ENCODE data around the gene KCNG2.
"Not testable (repeated sequence)": the region's sequence is repeated elsewhere in the genome, so short reads cannot be mapped to it uniquely, and the experiment has no call there.

Gene KCNG2

DNA sequence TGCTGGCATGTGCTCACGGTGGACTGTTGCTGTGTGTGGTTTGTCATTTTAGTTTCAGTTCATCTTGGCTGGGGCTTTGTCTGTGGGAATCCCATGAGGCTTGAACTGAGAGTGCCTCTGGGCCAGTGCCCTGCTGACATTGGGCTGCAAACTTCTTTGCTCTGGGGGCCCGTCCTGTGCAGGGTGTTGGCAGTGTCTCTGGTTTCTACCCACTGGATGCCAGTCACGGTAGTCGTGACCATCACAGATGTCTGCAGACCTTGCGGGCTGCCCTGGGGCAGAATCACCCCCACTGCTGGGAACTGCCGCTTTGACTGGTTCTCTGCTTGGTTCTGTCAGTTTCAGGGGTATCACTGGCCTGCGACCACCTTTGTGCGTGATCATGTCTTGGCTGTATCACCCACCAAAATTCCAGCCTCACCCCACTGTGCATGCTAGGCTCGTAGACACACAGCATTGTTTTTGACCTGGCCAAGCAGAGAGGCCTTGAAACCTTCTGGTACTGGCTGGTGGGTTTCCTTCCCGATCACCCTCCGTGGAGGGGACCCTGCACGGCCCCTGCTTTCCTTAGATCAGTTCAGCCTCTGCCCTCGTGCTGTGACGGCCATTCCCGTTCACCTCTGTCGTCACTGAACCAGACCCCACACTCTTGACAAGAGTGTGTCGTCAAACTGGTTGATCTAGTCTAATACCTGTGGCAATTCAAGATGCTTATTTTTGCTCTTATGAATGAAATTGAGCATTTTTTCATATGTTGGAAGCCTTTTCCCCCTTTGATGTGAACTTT lies 57.6 kb downstream of the KCNG2 start:
- no peak for DNase-seq

DNA sequence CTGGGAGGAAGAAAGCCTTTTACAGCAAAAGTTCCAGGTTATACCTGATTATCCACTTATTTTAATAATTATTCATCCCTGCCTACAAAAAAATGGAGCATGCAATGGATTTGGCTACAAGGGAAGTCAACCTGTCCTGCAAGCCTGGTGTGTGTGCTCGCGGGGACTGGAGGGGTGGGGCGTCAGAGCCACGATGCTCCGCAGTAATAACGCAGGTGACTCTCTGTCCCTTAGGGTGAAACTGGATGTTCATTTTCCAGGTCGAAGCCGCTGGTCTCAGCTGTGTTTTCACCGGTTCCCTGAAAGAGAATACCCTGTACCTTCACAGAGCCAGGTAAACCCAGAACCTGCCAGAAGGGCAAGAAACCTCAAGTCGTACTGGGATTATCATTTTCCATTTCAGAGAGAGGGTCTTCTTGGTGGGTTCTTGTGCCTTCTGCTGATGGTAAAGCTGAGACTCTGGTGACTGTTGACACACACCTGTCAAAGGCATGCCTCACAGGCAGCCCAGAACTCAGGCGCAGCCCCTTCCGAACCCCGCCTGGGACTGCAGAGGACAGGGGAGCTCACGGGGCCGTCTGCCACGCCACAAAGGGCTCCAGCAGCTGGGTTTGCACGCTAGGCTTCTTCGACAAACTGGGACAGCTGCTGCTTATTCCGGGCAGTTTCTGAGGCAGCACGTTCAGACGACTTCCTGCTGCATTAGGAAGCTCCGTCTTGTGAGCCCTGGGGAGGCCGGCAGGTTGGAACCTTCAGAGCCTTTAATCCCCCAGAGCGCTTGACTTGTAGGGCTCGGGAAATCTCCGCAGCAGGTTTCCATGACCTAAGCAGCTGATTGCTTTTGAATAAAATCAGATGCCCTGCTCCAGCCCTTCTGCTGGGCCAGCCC lies 58.6 kb downstream of the KCNG2 start:
- DNase-seq = peak; percentile 45

DNA sequence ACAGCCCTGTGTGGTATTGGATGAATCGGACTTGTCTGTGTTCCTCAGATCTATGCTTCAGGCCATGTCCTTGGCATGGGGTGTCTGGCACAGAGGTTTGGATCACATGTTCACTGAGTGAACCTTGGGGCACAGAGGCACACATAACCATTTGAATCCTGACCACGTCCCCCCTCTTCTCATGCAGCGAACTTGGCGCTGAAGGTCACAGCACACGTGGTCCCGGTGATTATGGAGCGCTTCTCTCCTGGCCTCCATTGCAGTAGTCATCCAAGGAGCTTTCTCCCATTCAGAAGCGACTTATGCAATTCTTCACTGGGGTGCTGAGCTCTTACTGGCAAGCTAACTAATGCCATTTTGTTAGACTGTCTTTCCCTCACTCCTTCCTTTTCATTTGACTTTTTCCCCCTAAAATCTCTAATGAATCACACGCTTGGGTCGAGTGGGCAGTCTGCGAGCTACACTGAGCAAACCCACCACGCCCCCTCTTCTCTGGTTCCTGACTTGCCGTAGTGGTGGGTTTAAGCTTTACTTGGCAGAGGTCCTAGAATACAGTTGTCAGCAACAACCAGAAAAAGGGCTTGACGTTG lies 59.4 kb downstream of the KCNG2 start:
- peak; percentile 7 for DNase-seq

DNA sequence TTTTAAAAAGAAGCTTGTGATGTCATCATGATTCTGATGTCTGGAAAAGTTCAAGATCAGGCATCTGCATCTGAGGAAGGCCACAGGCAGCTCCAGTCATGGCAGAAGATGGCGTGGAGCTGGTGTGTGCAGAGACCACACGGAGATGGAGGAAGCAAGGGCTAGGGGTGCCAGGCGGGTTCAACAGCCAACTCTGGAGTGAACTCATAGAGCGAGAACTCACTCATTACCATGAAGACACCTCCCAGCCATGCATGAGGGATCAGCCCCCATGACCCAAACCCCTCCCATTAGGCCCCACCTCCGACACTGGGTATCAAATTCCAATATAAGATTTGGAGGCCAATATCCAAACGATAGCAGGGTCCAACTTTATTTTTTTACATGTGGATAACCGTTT lies 61.6 kb downstream of the KCNG2 start:
- no peak for DNase-seq

DNA sequence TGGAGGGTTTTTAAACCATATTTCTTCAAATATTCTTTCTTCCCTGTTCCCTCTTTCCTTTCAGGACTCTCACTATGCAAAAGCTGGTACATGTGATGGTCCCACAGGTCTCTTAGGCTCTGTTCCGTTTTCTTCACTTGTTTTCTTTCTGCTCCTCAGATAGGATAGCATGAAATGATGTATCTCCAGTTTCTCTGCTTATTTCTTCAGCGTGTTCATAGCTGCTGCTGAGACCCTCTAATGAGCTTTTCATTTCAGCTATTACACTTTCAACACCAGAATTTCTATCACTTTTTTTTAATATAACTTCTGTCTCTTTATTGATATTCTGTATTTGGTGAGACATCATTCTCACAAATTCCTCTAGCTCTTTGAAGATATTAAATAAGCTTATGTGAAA lies 63.9 kb downstream of the KCNG2 start:
- no peak for DNase-seq

DNA sequence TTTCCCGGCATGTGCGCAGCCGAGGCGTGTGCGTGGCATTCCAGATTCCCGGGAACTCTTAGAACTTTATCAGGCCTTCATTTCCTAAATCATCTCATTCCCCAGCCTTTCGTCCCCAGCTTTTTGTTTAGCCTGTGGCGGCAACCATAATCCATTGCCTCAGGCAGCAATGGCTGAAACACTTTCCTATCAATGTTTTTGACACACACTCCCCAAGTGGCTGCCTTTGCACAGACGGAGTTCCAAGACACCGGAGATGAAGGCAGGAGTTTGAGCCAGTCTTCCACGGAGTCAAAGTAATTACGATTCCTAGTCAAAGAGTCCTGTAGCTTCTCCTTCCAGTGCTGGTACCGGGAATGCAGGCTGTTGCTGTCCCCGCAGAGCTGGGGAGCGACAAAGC lies 64.8 kb downstream of the KCNG2 start:
- no peak for DNase-seq

DNA sequence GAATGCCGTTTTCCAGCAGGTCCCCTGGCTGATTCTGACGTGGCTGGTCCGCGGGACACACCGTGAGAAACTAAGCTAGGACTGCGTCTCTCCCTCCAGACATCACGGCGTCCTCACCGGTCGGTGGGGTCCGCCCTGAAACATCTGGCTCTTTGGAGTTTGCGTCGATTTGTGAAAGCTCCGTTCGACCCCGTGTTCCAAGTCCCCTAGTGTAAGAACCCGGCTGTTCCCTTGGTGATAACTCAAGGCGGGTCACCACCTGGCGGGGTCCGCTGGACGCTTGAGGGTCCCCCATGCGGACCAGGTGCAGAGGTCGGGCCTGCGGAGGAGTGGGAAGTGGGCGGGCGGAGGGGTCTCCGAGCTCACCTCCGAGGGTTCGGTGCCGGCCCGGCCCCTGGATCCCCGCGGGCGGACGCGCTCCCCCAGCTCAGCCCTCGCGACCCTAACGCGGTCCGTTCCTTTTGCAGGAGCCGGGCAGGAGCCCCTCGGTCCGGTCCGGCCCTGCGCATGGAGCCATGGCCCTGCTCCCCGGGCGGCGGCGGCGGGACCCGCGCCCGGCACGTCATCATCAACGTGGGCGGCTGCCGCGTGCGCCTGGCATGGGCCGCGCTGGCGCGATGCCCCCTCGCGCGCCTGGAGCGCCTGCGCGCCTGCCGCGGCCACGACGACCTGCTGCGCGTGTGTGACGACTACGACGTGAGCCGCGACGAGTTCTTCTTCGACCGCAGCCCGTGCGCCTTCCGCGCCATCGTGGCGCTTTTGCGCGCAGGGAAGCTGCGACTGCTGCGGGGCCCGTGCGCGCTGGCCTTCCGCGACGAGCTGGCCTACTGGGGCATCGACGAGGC lies 65.6 kb downstream of the KCNG2 start:
- no peak for DNase-seq

DNA sequence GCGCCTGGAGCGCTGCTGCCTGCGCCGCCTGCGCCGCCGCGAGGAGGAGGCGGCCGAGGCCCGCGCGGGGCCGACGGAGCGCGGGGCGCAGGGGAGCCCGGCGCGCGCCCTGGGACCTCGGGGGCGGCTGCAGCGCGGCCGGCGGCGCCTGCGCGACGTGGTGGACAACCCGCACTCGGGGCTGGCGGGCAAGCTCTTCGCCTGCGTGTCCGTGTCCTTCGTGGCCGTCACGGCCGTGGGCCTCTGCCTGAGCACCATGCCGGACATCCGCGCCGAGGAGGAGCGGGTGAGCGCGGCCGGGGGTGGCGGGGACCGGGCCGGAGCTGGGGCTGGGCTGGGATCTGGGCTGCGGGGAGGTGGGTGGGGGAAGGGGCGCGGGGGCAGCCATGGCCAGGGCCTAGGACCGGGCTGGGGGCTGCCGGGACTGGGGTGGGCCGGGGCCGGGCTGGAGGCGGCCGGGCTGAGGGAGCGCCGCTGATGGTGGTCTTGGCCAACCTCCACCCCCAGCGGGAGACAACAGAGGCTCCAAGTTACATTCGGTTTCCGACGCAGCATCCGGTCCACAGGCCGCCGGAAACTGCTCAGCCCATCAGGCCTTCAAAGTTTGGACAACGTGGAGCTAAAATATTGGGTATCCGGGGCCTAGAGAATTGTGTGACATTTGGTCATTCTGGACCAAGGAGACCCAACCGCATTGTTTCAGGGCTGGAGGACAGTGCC lies 66.4 kb downstream of the KCNG2 start:
- DNase-seq = no peak

DNA sequence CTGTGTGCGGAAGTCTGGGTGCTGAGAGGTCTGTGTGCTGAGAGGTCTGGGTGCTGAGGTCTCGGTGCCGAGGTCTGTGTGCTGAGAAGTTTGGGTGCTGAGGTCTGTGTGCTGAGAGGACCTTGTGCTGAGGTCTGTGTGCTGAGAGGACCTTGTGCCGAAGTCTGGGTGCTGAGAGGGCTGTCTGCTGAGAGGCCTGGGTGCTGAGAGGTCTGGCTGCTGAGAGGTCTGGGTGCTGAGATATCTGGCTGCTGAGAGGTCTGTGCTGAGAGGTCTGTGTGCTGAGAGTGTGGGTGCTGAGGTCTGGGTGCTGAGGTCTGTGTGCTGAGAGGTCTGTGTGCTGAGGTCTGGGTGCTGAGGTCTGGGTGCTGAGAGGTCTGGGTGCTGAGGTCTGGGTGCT lies 67.2 kb downstream of the KCNG2 start:
- DNase-seq = not testable (repeated sequence)

DNA sequence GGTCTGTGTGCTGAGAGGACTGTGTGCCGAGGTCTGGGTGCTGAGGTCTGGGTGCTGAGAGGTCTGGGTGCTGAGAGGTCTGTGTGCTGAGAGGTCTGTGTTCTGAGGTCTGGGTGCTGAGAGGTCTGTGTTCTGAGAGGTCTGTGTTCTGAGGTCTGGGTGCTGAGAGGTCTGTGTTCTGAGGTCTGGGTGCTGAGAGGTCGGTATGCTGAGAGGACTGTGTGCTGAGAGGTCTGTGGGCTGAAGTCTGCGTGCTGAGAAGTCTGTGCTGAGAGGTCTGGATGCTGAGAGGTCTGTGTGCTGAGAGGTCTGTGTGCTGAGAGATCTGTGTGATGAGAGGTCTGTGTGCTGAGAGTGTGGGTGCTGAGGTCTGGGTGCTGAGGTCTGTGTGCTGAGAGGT lies 68.2 kb downstream of the KCNG2 start:
- DNase-seq = not testable (repeated sequence)

DNA sequence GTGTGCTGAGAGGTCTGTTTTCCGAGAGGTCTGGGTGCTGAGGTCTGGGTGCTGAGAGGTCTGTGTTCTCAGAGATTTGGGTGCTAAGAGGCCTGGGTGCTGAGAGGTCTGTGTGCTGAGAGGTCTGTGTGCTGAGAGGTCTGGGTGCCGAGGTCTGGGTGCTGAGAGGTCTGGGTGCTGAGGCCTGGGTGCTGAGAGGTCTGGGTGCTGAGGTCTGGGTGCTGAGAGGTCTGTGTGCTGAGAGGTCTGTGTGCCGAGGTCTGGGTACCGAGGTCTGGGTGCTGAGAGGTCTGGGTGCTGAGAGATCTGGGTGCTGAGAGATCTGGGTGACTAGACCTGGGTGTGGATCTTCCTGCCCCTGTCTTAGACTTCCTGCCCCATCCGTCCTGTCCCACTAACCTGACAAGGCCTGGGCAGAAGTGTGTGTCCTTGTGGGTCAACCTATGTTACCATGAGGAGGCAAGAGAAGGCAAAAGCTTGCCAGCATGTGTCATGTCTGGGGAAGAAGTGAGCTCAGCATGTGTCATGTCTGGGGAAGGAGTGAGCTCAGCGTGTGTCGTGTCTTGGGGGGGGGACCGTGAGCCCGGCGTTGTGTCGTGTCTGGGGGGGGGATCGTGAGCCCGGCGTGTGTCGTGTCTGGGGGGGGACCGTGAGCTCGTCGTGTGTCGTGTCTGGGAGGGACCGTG lies 69.3 kb downstream of the KCNG2 start:
- no peak for DNase-seq

DNA sequence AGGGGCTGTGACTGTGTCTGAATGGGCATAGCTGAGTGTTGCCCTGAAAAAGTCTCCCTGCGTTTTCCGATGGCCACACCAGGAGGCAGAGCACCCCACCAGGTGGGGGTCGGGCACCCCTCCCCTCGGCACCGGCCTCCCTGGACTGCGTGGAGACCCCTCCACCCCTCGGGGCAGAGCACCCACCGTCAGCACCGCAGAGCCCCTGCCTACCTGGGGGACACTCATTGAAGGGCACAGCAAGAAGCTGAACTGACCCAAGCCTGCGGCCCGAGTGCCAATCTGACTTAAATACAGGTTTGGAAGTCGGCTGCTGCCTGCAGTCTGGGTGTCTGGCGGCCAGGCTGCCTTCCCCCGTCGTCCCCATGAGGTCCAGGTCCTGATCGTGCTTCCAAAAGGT lies 69.9 kb downstream of the KCNG2 start:
- DNase-seq = no peak

DNA sequence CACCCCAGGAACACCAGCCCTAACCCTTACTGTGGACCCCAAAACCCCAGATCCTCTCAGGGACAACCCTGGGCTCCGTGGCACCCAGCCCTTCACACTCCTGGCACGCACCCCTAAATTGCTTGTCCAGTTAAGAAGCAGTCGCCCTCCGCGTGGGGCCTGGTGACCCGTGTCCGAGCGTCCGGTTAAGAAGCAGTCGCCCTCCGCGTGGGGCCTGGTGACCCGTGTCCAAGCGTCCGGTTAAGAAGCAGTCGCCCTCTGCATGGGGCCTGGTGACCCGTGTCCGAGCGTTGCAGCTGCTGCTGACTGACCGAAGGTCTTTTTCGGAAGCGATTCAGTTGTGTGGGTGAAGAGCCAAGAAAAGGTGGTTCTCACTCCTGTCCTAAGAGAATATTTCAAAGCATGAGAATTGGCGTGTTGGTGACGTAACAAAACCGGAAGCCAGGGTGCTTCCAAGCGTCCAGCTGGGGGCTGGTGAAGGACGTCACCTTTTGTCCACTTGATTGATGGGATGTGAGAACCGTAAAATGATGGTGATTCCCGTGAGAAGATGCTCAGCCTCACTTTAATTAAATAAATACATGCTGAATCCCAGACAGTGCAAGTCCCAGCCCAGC lies 70.5 kb downstream of the KCNG2 start:
- no peak for DNase-seq

DNA sequence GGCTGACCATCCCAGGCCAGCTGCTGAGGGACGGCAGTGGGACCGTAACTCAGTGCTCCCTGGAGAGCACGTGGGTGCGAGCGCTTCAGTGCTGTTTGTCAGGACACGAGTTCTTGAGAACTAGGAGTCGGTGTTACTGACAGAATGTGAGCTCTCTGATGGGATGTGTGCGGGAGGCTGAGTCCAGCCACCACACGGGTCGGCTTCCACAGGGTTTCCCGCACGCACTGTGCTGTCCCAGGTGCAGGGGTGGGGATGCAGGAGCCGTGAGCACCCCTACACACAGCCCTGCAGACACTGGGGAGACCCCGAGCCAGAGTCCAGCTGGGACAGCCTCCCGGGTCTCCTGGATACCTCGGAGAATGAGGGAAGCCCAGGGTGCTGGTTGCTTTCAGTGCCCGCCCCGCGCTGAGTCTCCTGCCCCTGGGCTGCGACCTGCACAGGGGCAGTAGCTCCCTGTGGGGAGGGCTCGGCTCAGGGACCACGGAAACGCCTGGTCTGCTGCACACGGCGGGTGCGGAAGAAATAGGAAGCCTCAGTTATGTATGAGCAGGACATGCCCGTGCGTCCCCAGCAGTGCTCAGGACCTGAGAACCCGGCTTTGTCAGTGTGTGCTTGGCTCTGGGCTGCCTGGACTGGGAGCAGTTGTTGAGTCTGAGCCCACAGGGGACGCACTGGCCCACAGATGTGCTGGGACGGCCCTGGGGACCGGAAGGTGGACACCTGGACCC lies 71.2 kb downstream of the KCNG2 start:
- no peak for DNase-seq

DNA sequence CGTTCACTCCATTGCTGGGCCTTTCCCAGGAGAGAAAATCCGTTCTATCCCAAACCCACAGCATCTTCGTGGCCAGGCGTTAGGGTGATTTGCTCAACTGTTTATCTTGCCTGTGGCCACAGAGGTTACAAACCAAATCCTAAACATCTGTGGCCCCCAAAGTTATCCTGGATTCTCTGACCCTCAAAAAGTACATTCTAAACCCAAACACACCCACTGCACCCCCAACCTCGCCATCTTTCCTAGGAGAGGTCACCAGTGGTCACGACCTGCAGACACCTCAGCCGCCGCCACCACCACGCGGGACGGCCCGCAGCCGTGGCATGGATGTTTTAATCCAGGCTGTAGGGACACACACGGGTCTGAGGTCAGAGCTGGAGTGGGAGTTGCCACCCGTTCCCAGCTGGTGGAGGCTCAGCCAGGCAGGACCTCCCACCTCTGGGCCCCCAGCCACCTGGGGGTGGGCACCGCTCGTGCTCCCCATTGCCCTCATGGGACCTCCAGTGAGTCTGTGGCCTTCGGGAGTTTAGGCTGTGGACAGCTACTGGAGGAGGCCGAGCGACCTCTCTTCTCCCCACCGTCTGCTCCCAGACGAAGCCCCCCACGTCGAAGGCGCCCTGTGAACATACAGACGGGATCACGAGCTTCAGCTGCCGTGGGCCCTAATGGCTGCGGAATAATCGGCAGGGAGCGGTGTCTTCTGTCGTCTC lies 72.0 kb downstream of the KCNG2 start:
- no peak for DNase-seq

DNA sequence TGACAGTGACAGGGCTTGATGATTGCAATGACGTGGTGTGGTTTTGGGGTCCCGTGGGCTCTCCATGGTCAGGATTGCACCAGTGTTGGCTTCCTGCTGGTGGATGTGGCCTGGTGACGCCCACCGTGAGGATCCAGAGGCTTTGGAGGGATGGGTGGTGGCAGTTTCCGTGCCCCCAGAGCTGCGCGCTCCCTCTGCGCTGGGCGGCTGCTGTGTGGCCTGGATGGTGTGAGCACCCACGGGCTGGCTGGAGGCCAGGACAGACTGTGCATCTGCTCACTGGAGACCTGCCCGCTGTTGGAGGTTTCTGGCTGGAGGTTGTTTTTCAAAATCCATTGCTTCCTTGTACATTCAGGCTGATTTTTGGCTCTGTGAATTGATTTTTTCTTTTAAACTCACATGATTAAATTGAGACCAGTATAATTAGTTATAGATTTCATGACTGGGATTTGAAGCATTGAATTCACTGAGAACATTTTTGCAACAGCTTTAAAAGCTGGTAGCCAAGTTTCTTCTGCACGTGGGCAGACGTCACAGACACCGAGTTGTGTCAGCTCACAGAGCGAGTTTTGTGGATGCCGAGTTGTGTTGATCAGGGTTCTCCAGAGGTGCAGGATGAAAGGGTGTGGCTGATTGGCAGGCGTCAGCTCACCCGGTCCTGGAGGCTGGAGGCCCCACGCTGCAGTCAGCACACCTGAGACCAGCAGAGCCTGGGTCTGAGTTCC lies 72.7 kb downstream of the KCNG2 start:
- no peak for DNase-seq

DNA sequence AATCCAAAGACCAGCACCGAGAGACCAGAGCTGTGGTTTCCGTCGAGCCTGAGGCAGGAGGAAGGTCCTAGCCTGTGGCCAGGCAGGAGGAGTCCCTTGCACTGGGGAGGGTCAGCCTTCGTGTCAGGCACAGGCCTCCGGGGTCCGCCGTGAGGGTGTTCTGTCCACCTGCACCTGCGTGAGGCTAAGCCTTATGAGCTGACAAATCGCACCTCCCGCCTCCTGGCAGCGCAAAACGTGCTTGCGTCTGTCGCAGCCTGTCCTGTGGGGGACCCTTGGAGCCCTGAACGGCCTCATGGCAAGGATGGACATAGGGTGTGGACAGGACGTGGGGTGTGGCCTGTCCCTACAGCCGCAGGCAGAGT lies 73.3 kb downstream of the KCNG2 start:
- DNase-seq = no peak

DNA sequence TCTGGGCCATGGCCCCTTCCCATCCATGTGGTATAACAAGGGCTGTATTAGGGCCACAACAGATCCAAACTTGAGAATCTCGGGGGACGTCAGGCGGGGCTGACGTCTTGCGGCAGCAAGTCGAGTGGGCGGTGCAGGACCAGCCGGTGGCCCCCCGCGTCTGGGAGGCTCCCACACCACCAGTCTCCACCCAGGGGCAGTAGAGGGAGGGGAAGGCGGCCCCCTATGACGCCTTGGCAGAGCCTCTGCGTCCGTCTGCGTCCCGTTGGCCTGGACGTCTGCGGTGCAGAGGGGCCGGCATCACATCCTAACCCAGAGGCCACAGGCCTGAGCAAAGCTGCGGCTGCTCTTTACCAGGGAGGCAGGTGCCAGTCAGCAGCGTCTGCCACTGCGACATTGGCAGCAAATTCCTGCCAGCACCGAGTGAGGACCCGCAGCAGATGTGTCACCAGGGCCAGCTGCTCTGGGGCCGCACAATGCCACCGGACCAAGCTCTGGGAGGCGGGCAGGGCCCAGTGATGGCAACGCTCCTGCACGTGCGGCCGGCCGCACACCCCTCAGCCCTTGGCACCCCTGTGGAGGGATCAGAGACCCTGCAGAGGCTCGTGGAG lies 73.8 kb downstream of the KCNG2 start:
- DNase-seq = no peak
